HL-60 (cell line): ENCODE measurements around the gene RSPH3.
"Not testable (repeated sequence)": the region's sequence is repeated elsewhere in the genome, so short reads cannot be mapped to it uniquely, and the experiment has no call there.

ENCODE experiments used
- DNase-seq, 2 experiments: peaks; one replicate each; pipeline ENCODE4 v3.0.0-alpha.2; 2010 to 2020; ENCODE audit warnings: low read depth in 1 of 2, low spot score in 1 of 2
- H3K27ac ChIP-seq: fragments of 250-450 bp; sonication (Bioruptor Pico); replicated peaks from 2 replicates; pipeline ENCODE4 v1.5.1; 2020; ENCODE audit warnings: mild to moderate bottlenecking, moderate library complexity
- H3K27me3 ChIP-seq: fragments of 250-450 bp; sonication (Bioruptor Pico); 2 replicates; pipeline ENCODE4 v1.5.1; 2021; ENCODE audit warnings: mild to moderate bottlenecking, moderate library complexity; ENCODE audit not compliant: insufficient read depth, poor library complexity, severe bottlenecking
- H3K4me3 ChIP-seq: replicated peaks from 2 replicates; pipeline ENCODE4 v1.5.1; 2011; ENCODE audit warnings: mild to moderate bottlenecking, control low read depth, low read length; ENCODE audit not compliant: insufficient read depth
- CTCF ChIP-seq: IDR thresholded peaks from one replicate; pipeline ENCODE4 v1.5.1; 2011; ENCODE audit warnings: low read length, control low read depth, inconsistent platforms; ENCODE audit not compliant: insufficient read depth
- GABPA ChIP-seq: IDR thresholded peaks from 2 replicates; pipeline ENCODE4 v1.6.1; 2012; ENCODE audit warnings: low read depth
- POLR2AphosphoS5 ChIP-seq: IDR thresholded peaks from 2 replicates; pipeline ENCODE4 v1.6.1; 2012; ENCODE audit warnings: low read depth
- REST ChIP-seq: IDR thresholded peaks from 2 replicates; pipeline ENCODE4 v1.6.1; 2012; ENCODE audit warnings: low read depth; ENCODE audit not compliant: insufficient replicate concordance
- SPI1 ChIP-seq: IDR thresholded peaks from 2 replicates; pipeline ENCODE4 v1.6.1; 2012; ENCODE audit warnings: low read depth, mild to moderate bottlenecking, borderline replicate concordance

RSPH3 gene

GRCh38 chr6:159012201-159012600, 12.2 kb upstream of the RSPH3 start:
- DNase-seq: no peak
- H3K27me3 ChIP-seq: no peaks in the 10 kb centered on the region
- TF ChIP-seq GABPA: no peak
- TF ChIP-seq SPI1: no peak
- no peak for TF ChIP-seq CTCF
- TF ChIP-seq REST: no peak
- TF ChIP-seq POLR2AphosphoS5: no peak
- H3K27ac ChIP-seq: no peak overlapping the region
- H3K4me3 ChIP-seq: no peak overlapping the region

GRCh38 chr6:159010037-159010612, 10.1 kb upstream of the RSPH3 start:
- H3K4me3 ChIP-seq, H3K27ac ChIP-seq, H3K27me3 ChIP-seq: not testable (repeated sequence)
- DNase-seq: peak in 1 of 2 experiments; percentile 31

GRCh38 chr6:159008656-159009288, 8.8 kb upstream of the RSPH3 start:
- DNase-seq: peak; percentile 14 to 34
- no peaks in the 10 kb centered on the region for H3K27me3 ChIP-seq
- H3K27ac ChIP-seq: peak overlapping the region; percentile 5; the same call in 1 of the 2 replicates
- H3K4me3 ChIP-seq: no peak overlapping the region
- no peak for TF ChIP-seq SPI1
- TF ChIP-seq POLR2AphosphoS5: no peak
- no peak for TF ChIP-seq GABPA
- TF ChIP-seq CTCF: peak; percentile 62

GRCh38 chr6:159007510-159007909, 7.5 kb upstream of the RSPH3 start:
- TF ChIP-seq POLR2AphosphoS5: no peak
- TF ChIP-seq GABPA: no peak
- no peak for TF ChIP-seq REST
- TF ChIP-seq CTCF: no peak
- no peak for TF ChIP-seq SPI1
- no peak for DNase-seq
- Histone ChIP-seq H3K4me3 (no peak overlapping the region), H3K27ac (no peak overlapping the region), H3K27me3 (no peaks in the 10 kb centered on the region)
